Measurements from ENCODE around the gene P2RY8. TPM values are rescaled to one million over a fixed set of nuclear protein-coding genes. Genes with fewer than 3 reads are reported as not detected.
"Not testable (repeated sequence)": the region's sequence is repeated elsewhere in the genome, so short reads cannot be mapped to it uniquely, and the experiment has no call there.

P2RY8 gene
- total RNA-seq, 1 experiment from 2014 or later: not detected

- in situ Hi-C loops (cut with HindIII; ENCODE audit: low sequenced_read_pairs): no loop called here
- no peak for DNase-seq (ENCODE audit: low spot score)
These were observed 60.3 kb downstream of the P2RY8 start for GRCh38 chrX:1476682-1477081.

- in situ Hi-C loops (cut with HindIII; ENCODE audit: low sequenced_read_pairs): no loop called here
- no peak for DNase-seq (ENCODE audit: low spot score)
These were observed 61.1 kb downstream of the P2RY8 start for GRCh38 chrX:1475881-1476280.

GRCh38 chrX:1475481-1475880, 61.5 kb downstream of the P2RY8 start:
- in situ Hi-C loops (cut with HindIII; ENCODE audit: low sequenced_read_pairs): no loop called here
- DNase-seq (ENCODE audit: low spot score): no peak

- DNase-seq (ENCODE audit: low spot score); in situ Hi-C loops (cut with HindIII; ENCODE audit: low sequenced_read_pairs): not testable (repeated sequence)
These were observed 62.4 kb downstream of the P2RY8 start for GRCh38 chrX:1474593-1474992.

- in situ Hi-C loops (cut with HindIII; ENCODE audit: low sequenced_read_pairs): no loop called here
- DNase-seq (ENCODE audit: low spot score): no peak
These were observed 64.0 kb downstream of the P2RY8 start for GRCh38 chrX:1472975-1473374.

GRCh38 chrX:1468250-1468772, 68.7 kb downstream of the P2RY8 start:
- in situ Hi-C loops (cut with HindIII; ENCODE audit: low sequenced_read_pairs): no loop called here
- DNase-seq (ENCODE audit: low spot score): no peak

GRCh38 chrX:1466971-1467561, 69.9 kb downstream of the P2RY8 start:
- in situ Hi-C loops (cut with HindIII; ENCODE audit: low sequenced_read_pairs): no loop called here

GRCh38 chrX:1466232-1466661, 70.7 kb downstream of the P2RY8 start:
- in situ Hi-C loops (cut with HindIII; ENCODE audit: low sequenced_read_pairs): no loop called here
- DNase-seq (ENCODE audit: low spot score): no peak

More at GRCh38 chrX:1466971-1467561, 69.9 kb downstream of the P2RY8 start:
- DNase-seq (ENCODE audit: low spot score): no peak

- in situ Hi-C loops (cut with HindIII; ENCODE audit: low sequenced_read_pairs): no loop called here
- no peak for DNase-seq (ENCODE audit: low spot score)
These were observed 71.4 kb downstream of the P2RY8 start for GRCh38 chrX:1465286-1466231.

GRCh38 chrX:1464971-1465285, 72.1 kb downstream of the P2RY8 start:
- DNase-seq (ENCODE audit: low spot score): no peak
- in situ Hi-C loops (cut with HindIII; ENCODE audit: low sequenced_read_pairs): no loop called here

- no peak for DNase-seq (ENCODE audit: low spot score)
- in situ Hi-C loops (cut with HindIII; ENCODE audit: low sequenced_read_pairs): no loop called here
These were observed 72.7 kb downstream of the P2RY8 start for GRCh38 chrX:1464041-1464970.

GRCh38 chrX:1463581-1463980, 73.4 kb downstream of the P2RY8 start:
- no peak for DNase-seq (ENCODE audit: low spot score)
- in situ Hi-C loops (cut with HindIII; ENCODE audit: low sequenced_read_pairs): no loop called here

- in situ Hi-C loops (cut with HindIII; ENCODE audit: low sequenced_read_pairs): no loop called here
- no peak for DNase-seq (ENCODE audit: low spot score)
These were observed 74.3 kb downstream of the P2RY8 start for GRCh38 chrX:1462596-1463251.

- in situ Hi-C loops (cut with HindIII; ENCODE audit: low sequenced_read_pairs): no loop called here
- no peak for DNase-seq (ENCODE audit: low spot score)
These were observed 74.9 kb downstream of the P2RY8 start for GRCh38 chrX:1462110-1462509.

GRCh38 chrX:1455948-1456280, 81.1 kb downstream of the P2RY8 start:
- in situ Hi-C loops (cut with HindIII; ENCODE audit: low sequenced_read_pairs): no loop called here
- no peak for DNase-seq (ENCODE audit: low spot score)

GRCh38 chrX:1453951-1454785, 82.8 kb downstream of the P2RY8 start:
- in situ Hi-C loops (cut with HindIII; ENCODE audit: low sequenced_read_pairs): no loop called here
- DNase-seq (ENCODE audit: low spot score): peak; percentile 75

- in situ Hi-C loops (cut with HindIII; ENCODE audit: low sequenced_read_pairs): no loop called here
- DNase-seq (ENCODE audit: low spot score): no peak
These were observed 83.6 kb downstream of the P2RY8 start for GRCh38 chrX:1453395-1453783.
